GM23338 (cell line): ENCODE measurements around the gene GLG1. TPM values are rescaled to one million over a fixed set of nuclear protein-coding genes. Genes with fewer than 3 reads are reported as not detected.

Source experiments
- ATAC-seq: fragments of 200-7000 bp; cut with Tn5 transposase; 3 replicates; pipeline ENCODE4 v1.9.1; 2020
- DNase-seq: peaks from one replicate; pipeline ENCODE4 v3.0.0-alpha.2; 2015; ENCODE audit warnings: low spot score
- H2AFZ ChIP-seq: fragments of 200-600 bp; sonication (generic); 2 replicates; pipeline ENCODE4 v1.8.0; 2016; ENCODE audit warnings: antibody characterized with exemption, mild to moderate bottlenecking, moderate library complexity
- H3F3A ChIP-seq: fragments of 200-600 bp; sonication (generic); replicated peaks from 2 replicates; pipeline ENCODE4 v1.8.0; 2017; ENCODE audit warnings: antibody characterized with exemption, mixed run types, low read depth
- H3K27ac ChIP-seq: fragments of 200-600 bp; sonication (generic); 2 replicates; pipeline ENCODE4 v1.6.1; 2016; ENCODE audit warnings: low read depth
- H3K27me3 ChIP-seq: fragments of 200-600 bp; sonication (generic); 2 replicates; pipeline ENCODE4 v1.8.0; 2016; ENCODE audit warnings: mild to moderate bottlenecking, mixed run types, moderate library complexity; ENCODE audit not compliant: insufficient read depth
- H3K36me3 ChIP-seq: fragments of 200-600 bp; sonication (generic); 2 replicates; pipeline ENCODE4 v1.8.0; 2016; ENCODE audit warnings: mild to moderate bottlenecking; ENCODE audit not compliant: insufficient read depth
- H3K4me1 ChIP-seq: fragments of 200-600 bp; sonication (generic); 2 replicates; pipeline ENCODE4 v1.8.0; 2016; ENCODE audit warnings: mild to moderate bottlenecking, moderate library complexity; ENCODE audit not compliant: insufficient read depth
- H3K4me2 ChIP-seq: fragments of 200-600 bp; sonication (generic); 2 replicates; pipeline ENCODE4 v1.7.1; 2017; ENCODE audit warnings: mixed run types
- H3K4me3 ChIP-seq: fragments of 200-600 bp; sonication (generic); 2 replicates; pipeline ENCODE4 v1.6.1; 2016; ENCODE audit warnings: mixed run types
- H3K79me2 ChIP-seq: fragments of 200-600 bp; sonication (generic); replicated peaks from 2 replicates; pipeline ENCODE4 v1.8.0; 2017; ENCODE audit warnings: mild to moderate bottlenecking; ENCODE audit not compliant: insufficient read depth
- H3K9me2 ChIP-seq: fragments of 200-600 bp; sonication (generic); 2 replicates; pipeline ENCODE4 v1.8.0; 2017; ENCODE audit not compliant: insufficient read depth
- H4K20me1 ChIP-seq: fragments of 200-600 bp; sonication (generic); replicated peaks from 2 replicates; pipeline ENCODE4 v1.8.0; 2017; ENCODE audit warnings: mild to moderate bottlenecking; ENCODE audit not compliant: insufficient read depth
- H3K27ac Mint-ChIP-seq: 2 replicates; pipeline ENCODE4 v1.8.0; 2020; ENCODE audit warnings: inconsistent platforms, mild to moderate bottlenecking, moderate library complexity, mixed read lengths
- H3K27me3 Mint-ChIP-seq: 3 replicates; pipeline ENCODE4 v1.8.0; 2022; ENCODE audit warnings: low read depth, mild to moderate bottlenecking, moderate library complexity, mixed read lengths, inconsistent platforms; ENCODE audit not compliant: insufficient read depth, poor library complexity
- H3K36me3 Mint-ChIP-seq: 3 replicates; pipeline ENCODE4 v1.8.0; 2021; ENCODE audit warnings: low read depth, mild to moderate bottlenecking, inconsistent platforms, moderate library complexity, mixed read lengths
- H3K4me1 Mint-ChIP-seq: 3 replicates; pipeline ENCODE4 v1.8.0; 2020; ENCODE audit warnings: mild to moderate bottlenecking, inconsistent platforms, mixed read lengths
- H3K4me3 Mint-ChIP-seq: 3 replicates; pipeline ENCODE4 v1.8.0; 2021; ENCODE audit warnings: moderate library complexity, mild to moderate bottlenecking, inconsistent platforms, mixed read lengths
- H3K9me3 Mint-ChIP-seq: 3 replicates; pipeline ENCODE4 v1.8.0; 2020; ENCODE audit warnings: moderate library complexity, mild to moderate bottlenecking, inconsistent platforms, mixed read lengths
- CREB1 ChIP-seq: fragments of 250-450 bp; sonication (Bioruptor Pico); IDR thresholded peaks from 2 replicates; pipeline ENCODE4 v1.5.0; 2020; ENCODE audit warnings: low read depth, mild to moderate bottlenecking, moderate library complexity
- CTCF ChIP-seq, 2 experiments: fragments of 200-600 bp in 1 of 2; sonication (generic) in 1 of 2; conservative IDR thresholded peaks; 2 replicates each; pipeline versions ENCODE4 v1.5.1 to v1.6.1; 2016 to 2017; ENCODE audit warnings: antibody characterized with exemption in 2 of 2, low read depth in 2 of 2, mild to moderate bottlenecking in 2 of 2, moderate library complexity in 1 of 2
- EZH2 ChIP-seq: fragments of 200-600 bp; sonication (generic); IDR thresholded peaks from one replicate; pipeline ENCODE4 v1.8.0; 2017; ENCODE audit warnings: antibody characterized with exemption, mild to moderate bottlenecking, low read depth; ENCODE audit not compliant: unreplicated experiment
- EZH2phosphoT487 ChIP-seq: fragments of 200-600 bp; sonication (generic); IDR thresholded peaks from one replicate; pipeline ENCODE4 v1.8.1; 2018; ENCODE audit warnings: antibody characterized with exemption; ENCODE audit not compliant: unreplicated experiment
- JUNB ChIP-seq: IDR thresholded peaks from one replicate; pipeline ENCODE4 v1.6.1; 2016; ENCODE audit warnings: antibody characterized with exemption; ENCODE audit not compliant: unreplicated experiment
- NANOG ChIP-seq: IDR thresholded peaks from 2 replicates; pipeline ENCODE4 v1.6.1; 2016; ENCODE audit warnings: antibody characterized with exemption, borderline replicate concordance
- POLR2AphosphoS5 ChIP-seq: IDR thresholded peaks from 2 replicates; pipeline ENCODE4 v1.6.1; 2016; ENCODE audit warnings: antibody characterized with exemption, low read depth
- REST ChIP-seq: IDR thresholded peaks from one replicate; pipeline ENCODE4 v1.6.1; 2018; ENCODE audit warnings: antibody characterized with exemption; ENCODE audit not compliant: unreplicated experiment
- STAT1 ChIP-seq: IDR thresholded peaks from one replicate; pipeline ENCODE4 v1.6.1; 2016; ENCODE audit warnings: antibody characterized with exemption; ENCODE audit not compliant: unreplicated experiment
- ZNF114 ChIP-seq: fragments of 250-450 bp; sonication (Bioruptor Pico); IDR thresholded peaks from 2 replicates; pipeline ENCODE4 v1.5.0; 2020; ENCODE audit warnings: mild to moderate bottlenecking, moderate library complexity
- ZNF331 ChIP-seq: fragments of 250-450 bp; sonication (Bioruptor Pico); IDR thresholded peaks from 2 replicates; pipeline ENCODE4 v1.5.0; 2020; ENCODE audit warnings: low read depth, mild to moderate bottlenecking, moderate library complexity
- polyA plus RNA-seq: library from polyadenylated mRNA; unstranded; fragments of >200 nt; fragmentation: Nextera tagmentation; extraction: Ambion mirVana; gene quantifications from 2 replicates; pipeline ENCODE4 v1.2.1, GENCODE V29; 2016
- total RNA-seq: library from RNA; depleted of rRNA; stranded (reverse); fragments of >200 nt; shearing (Covaris generic); gene quantifications from 2 replicates; pipeline ENCODE4 v1.2.3, GENCODE V29; 2014
- TF ChIP-seq, protein P1 (sequence below): IDR thresholded peaks from 2 replicates; pipeline ENCODE4 v1.6.1; 2016; ENCODE audit warnings: antibody characterized with exemption
- TF ChIP-seq, protein P2 (sequence below): fragments of 250-450 bp; sonication (Bioruptor Pico); IDR thresholded peaks from 2 replicates; pipeline ENCODE4 v1.5.0; 2020; ENCODE audit warnings: mild to moderate bottlenecking, moderate library complexity

Gene GLG1
- total and polyA plus RNA-seq, 2 experiments from 2014 or later, result 61.2 to 211 TPM

DNA sequence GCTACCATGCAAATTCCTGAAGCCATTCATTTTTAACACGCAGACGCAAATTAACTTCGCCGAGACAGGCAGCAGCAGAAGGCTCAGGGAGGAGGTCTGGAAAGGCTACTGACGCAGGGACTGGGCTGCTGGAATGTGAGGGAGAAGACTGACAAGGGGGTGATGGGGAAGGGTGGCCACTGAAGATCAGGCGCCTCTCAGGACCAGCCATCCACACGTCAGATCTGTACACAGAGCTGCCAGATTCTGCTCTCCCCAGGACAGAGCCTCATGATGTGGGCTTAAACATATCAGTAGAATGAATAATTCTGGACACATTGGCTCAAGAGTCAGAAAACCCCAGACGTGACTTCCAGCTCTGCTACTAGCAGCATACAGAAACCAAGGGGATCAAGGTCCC is 160.0 kb downstream of the GLG1 start:
- no peaks in the 10 kb centered on the region for H3K9me3 Mint-ChIP-seq
- Histone ChIP-seq H3K36me3 (peaks cover 4% of the 10 kb centered on the region), H2AFZ (no peak overlapping the region), H3K4me2 (no peak overlapping the region), H3F3A (no peaks in the 10 kb centered on the region), H3K79me2 (no peaks in the 10 kb centered on the region), H3K27me3 (no peaks in the 10 kb centered on the region), H3K9me2 (no peaks in the 10 kb centered on the region), H3K27ac (no peak overlapping the region), H3K4me1 (no peaks in the 10 kb centered on the region), H4K20me1 (peaks cover 6% of the 10 kb centered on the region; the same call in 1 of the 2 replicates), H3K4me3 (no peak overlapping the region)
- peak overlapping the region; percentile 17; the same call in 1 of the 2 replicates for H3K27ac Mint-ChIP-seq
- DNase-seq, result no peak
- peaks cover 9% of the 10 kb centered on the region; the same call in 2 of the 3 replicates for H3K4me1 Mint-ChIP-seq
- H3K36me3 Mint-ChIP-seq, result peaks cover 20% of the 10 kb centered on the region
- no peak overlapping the region for H3K4me3 Mint-ChIP-seq
- no peak for ATAC-seq
- no peak for TF ChIP-seq ZNF331
- TF ChIP-seq CREB1 (CRISPR knock-in tag), result no peak
- TF ChIP-seq, protein P1, sequence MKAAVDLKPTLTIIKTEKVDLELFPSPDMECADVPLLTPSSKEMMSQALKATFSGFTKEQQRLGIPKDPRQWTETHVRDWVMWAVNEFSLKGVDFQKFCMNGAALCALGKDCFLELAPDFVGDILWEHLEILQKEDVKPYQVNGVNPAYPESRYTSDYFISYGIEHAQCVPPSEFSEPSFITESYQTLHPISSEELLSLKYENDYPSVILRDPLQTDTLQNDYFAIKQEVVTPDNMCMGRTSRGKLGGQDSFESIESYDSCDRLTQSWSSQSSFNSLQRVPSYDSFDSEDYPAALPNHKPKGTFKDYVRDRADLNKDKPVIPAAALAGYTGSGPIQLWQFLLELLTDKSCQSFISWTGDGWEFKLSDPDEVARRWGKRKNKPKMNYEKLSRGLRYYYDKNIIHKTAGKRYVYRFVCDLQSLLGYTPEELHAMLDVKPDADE, result no peak
- no peak for TF ChIP-seq STAT1
- TF ChIP-seq NANOG, result no peak
- TF ChIP-seq JUNB, result no peak
- no peak for TF ChIP-seq EZH2phosphoT487
- no peak for TF ChIP-seq ZNF114 (CRISPR knock-in tag)
- no peak for TF ChIP-seq EZH2
- TF ChIP-seq CTCF (conservative IDR thresholded peaks at IDR 0.05; ENCODE audit: low read depth in 2 of 2), result no peak
- no peak for TF ChIP-seq REST
- TF ChIP-seq, protein P2, sequence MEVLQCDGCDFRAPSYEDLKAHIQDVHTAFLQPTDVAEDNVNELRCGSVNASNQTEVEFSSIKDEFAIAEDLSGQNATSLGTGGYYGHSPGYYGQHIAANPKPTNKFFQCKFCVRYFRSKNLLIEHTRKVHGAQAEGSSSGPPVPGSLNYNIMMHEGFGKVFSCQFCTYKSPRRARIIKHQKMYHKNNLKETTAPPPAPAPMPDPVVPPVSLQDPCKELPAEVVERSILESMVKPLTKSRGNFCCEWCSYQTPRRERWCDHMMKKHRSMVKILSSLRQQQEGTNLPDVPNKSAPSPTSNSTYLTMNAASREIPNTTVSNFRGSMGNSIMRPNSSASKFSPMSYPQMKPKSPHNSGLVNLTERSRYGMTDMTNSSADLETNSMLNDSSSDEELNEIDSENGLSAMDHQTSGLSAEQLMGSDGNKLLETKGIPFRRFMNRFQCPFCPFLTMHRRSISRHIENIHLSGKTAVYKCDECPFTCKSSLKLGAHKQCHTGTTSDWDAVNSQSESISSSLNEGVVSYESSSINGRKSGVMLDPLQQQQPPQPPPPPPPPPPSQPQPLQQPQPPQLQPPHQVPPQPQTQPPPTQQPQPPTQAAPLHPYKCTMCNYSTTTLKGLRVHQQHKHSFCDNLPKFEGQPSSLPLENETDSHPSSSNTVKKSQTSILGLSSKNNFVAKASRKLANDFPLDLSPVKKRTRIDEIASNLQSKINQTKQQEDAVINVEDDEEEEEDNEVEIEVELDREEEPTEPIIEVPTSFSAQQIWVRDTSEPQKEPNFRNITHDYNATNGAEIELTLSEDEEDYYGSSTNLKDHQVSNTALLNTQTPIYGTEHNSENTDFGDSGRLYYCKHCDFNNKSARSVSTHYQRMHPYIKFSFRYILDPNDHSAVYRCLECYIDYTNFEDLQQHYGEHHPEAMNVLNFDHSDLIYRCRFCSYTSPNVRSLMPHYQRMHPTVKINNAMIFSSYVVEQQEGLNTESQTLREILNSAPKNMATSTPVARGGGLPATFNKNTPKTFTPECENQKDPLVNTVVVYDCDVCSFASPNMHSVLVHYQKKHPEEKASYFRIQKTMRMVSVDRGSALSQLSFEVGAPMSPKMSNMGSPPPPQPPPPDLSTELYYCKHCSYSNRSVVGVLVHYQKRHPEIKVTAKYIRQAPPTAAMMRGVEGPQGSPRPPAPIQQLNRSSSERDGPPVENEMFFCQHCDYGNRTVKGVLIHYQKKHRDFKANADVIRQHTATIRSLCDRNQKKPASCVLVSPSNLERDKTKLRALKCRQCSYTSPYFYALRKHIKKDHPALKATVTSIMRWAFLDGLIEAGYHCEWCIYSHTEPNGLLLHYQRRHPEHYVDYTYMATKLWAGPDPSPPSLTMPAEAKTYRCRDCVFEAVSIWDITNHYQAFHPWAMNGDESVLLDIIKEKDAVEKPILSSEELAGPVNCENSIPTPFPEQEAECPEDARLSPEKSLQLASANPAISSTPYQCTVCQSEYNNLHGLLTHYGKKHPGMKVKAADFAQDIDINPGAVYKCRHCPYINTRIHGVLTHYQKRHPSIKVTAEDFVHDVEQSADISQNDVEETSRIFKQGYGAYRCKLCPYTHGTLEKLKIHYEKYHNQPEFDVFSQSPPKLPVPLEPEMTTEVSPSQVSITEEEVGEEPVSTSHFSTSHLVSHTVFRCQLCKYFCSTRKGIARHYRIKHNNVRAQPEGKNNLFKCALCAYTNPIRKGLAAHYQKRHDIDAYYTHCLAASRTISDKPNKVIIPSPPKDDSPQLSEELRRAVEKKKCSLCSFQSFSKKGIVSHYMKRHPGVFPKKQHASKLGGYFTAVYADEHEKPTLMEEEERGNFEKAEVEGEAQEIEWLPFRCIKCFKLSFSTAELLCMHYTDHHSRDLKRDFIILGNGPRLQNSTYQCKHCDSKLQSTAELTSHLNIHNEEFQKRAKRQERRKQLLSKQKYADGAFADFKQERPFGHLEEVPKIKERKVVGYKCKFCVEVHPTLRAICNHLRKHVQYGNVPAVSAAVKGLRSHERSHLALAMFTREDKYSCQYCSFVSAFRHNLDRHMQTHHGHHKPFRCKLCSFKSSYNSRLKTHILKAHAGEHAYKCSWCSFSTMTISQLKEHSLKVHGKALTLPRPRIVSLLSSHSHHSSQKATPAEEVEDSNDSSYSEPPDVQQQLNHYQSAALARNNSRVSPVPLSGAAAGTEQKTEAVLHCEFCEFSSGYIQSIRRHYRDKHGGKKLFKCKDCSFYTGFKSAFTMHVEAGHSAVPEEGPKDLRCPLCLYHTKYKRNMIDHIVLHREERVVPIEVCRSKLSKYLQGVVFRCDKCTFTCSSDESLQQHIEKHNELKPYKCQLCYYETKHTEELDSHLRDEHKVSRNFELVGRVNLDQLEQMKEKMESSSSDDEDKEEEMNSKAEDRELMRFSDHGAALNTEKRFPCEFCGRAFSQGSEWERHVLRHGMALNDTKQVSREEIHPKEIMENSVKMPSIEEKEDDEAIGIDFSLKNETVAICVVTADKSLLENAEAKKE (CRISPR knock-in tag), result no peak
- TF ChIP-seq POLR2AphosphoS5, result no peak
- peaks cover 13% of the 10 kb centered on the region for H3K27me3 Mint-ChIP-seq
